ENCODE data around the gene LBP. TPM values are rescaled to one million over a fixed set of nuclear protein-coding genes. Genes with fewer than 3 reads are reported as not detected.

LBP gene
- total RNA-seq, 1 donor from 2014 or later = not detected

DNA sequence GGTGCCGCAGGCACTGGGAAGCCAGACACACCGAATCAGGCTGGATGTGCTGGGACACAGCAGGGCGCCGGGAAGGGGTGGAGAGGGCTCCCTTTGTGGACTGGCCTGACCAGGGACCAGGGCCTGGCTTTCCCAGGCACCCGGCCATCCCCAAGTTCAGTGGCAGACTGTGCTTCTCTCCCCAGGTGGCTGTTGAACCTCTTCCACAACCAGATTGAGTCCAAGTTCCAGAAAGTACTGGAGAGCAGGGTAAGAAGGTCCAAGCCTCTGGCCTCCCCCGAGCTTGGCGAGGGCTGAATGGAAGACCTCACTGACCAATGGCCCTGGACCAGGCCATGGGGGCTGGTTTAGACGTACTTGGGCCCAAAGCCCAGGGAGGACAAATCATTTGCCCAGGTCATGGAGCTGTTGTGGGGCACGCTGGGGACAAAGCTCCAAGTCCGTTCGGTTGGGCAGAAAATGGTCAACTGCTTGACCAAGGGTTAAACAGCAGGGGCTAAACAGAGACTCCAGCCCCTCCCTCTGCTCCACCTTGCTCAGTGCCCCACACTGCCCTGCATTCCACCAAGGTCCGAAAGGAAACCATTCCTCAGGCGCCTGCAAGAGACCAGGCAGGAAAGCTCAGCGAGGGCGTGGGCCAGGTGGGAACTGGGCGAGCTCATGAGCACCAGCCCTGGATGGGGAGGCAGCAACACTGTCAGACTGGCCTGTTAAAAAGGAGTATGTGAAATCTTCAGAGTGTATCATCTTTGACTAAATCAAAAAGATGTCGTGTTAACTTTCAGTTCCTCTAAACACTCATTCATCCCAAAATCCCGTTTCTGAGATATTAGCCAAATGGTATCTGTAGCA is 9.1 kb downstream of the LBP start:
- Mint-ChIP-seq H3K4me1 (no peaks in the 10 kb centered on the region), H3K27ac (no peak overlapping the region), H3K4me3 (no peak overlapping the region), H3K9me3 (no peaks in the 10 kb centered on the region), H3K36me3 (ENCODE audit: low read depth) (no peaks in the 10 kb centered on the region), H3K27me3 (no peaks in the 10 kb centered on the region)
- intact Hi-C loops (cut with micrococcal nuclease) = loop anchor here (1.0 kb wide), 1 partner anchor 298 kb away; no protein-coding TSS in a partner anchor
- POLR2A ChIA-PET = no interaction called here
- ATAC-seq (ENCODE audit: low read depth) (no peak), DNase-seq (no peak)
- TF ChIP-seq, protein P1, sequence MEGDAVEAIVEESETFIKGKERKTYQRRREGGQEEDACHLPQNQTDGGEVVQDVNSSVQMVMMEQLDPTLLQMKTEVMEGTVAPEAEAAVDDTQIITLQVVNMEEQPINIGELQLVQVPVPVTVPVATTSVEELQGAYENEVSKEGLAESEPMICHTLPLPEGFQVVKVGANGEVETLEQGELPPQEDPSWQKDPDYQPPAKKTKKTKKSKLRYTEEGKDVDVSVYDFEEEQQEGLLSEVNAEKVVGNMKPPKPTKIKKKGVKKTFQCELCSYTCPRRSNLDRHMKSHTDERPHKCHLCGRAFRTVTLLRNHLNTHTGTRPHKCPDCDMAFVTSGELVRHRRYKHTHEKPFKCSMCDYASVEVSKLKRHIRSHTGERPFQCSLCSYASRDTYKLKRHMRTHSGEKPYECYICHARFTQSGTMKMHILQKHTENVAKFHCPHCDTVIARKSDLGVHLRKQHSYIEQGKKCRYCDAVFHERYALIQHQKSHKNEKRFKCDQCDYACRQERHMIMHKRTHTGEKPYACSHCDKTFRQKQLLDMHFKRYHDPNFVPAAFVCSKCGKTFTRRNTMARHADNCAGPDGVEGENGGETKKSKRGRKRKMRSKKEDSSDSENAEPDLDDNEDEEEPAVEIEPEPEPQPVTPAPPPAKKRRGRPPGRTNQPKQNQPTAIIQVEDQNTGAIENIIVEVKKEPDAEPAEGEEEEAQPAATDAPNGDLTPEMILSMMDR (IDR thresholded peaks at IDR 0.05) = no peak
- CTCF ChIA-PET = no interaction called here

DNA sequence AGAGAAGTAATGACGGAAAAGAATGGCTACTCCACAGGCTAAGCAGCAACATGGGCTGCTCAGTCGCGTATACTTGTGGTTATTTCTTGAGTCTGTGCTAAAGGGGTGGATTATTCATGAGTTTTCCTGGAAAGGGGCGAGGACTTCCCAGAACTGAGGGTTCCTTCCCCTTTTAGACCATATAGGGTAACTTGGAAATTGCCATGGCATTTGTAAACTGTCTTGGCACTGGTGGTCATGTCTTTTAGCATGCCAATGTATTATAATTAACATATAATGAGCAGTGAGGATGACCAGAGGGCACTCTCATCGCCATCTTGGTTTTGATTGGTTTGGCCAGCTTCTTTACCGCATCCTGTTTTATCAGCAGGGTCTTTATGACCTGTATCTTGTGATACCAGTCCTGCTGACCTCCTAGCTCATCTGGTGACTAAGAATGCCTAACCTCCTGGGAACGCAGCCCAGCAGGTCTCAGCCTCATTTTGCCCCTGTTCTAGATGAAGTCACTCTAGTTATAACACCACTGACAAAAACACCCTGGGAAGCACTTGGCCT is 11.4 kb downstream of the LBP start:
- TF ChIP-seq, protein P1 (IDR thresholded peaks at IDR 0.05) = no peak
- ChIA-PET POLR2A (no interaction called here), CTCF (no interaction called here)
- intact Hi-C loops (cut with micrococcal nuclease) = no loop called here
- ATAC-seq (ENCODE audit: low read depth) (no peak), DNase-seq (no peak)
- H3K36me3 Mint-ChIP-seq (ENCODE audit: low read depth) = no peaks in the 10 kb centered on the region
- H3K9me3 Mint-ChIP-seq = no peaks in the 10 kb centered on the region
- H3K4me3 Mint-ChIP-seq = no peak overlapping the region
- H3K27ac Mint-ChIP-seq = no peak overlapping the region
- H3K27me3 Mint-ChIP-seq = no peaks in the 10 kb centered on the region
- H3K4me1 Mint-ChIP-seq = no peaks in the 10 kb centered on the region

DNA sequence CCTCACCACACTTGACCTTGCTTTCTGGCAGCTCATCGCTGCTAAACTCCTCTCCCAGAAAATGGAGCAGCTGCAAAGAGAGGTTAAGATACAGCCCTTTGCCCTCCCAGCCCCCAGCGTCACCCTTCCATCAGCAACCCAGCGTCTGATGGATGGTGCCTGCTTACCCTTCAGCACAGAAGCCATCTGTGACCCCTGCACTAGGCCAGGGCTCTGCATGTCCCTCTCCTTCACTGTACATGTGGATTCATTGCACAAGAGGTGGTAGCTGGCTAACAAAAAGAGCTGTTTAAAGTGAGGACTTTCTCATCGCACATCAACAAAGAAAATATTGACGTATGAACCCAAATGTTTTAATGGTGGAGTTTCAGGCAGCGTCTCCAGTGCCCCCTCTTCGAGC is 12.3 kb downstream of the LBP start:
- no peak overlapping the region for H3K27ac Mint-ChIP-seq
- no peak overlapping the region for H3K4me3 Mint-ChIP-seq
- ATAC-seq (ENCODE audit: low read depth) = no peak
- H3K9me3 Mint-ChIP-seq = no peaks in the 10 kb centered on the region
- TF ChIP-seq, protein P1 (IDR thresholded peaks at IDR 0.05) = no peak
- DNase-seq = no peak
- H3K4me1 Mint-ChIP-seq = no peaks in the 10 kb centered on the region
- CTCF ChIA-PET = interaction anchor here (1.1 kb wide), 1 partner anchor 43 kb away, joined by 4 read pairs; no protein-coding TSS in a partner anchor
- no peaks in the 10 kb centered on the region for H3K27me3 Mint-ChIP-seq
- intact Hi-C loops (cut with micrococcal nuclease) = no loop called here
- POLR2A ChIA-PET = no interaction called here
- no peaks in the 10 kb centered on the region for H3K36me3 Mint-ChIP-seq (ENCODE audit: low read depth)

DNA sequence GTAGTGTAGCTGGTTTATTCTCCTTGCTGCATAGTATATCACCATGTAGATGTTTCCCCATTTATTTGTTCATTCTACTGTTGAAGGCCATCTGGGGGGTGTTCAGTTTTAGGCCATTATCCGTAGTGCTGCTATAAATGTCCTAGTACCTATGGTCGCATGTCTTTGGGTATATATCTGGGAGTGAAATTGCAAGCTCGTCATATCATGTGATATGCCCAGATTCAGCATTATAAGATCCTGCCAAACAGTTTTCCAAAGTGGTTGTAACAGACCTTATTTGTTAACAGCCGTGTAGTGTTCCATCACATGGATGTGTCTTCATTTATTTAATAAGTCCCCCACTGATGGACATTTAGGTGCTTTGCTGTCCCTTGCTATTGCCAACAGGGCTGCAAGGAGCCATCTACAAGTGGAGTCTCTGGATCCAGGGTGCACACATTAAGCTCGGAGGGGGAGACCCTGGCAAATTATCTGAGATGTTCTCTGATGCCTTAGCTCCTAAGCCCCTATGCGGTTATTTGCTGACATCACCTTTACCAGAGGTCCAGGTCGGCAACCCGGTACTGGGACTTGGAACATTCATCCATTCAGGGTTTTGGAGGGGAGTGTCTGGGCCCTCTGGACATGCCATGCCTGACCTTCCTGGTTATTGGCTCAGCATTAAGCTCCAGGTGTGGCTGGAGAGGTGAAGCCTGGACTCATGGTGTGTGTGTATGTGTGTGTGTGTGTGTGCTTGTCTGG is 16.9 kb downstream of the LBP start:
- intact Hi-C loops (cut with micrococcal nuclease) = no loop called here
- H3K4me3 Mint-ChIP-seq = no peak overlapping the region

More for the DNA sequence above, 16.9 kb downstream of the LBP start:
- CTCF ChIA-PET = no interaction called here
- Mint-ChIP-seq H3K27me3 (peaks cover 5% of the 10 kb centered on the region), H3K4me1 (no peaks in the 10 kb centered on the region), H3K36me3 (ENCODE audit: low read depth) (no peaks in the 10 kb centered on the region), H3K27ac (no peak overlapping the region), H3K9me3 (no peaks in the 10 kb centered on the region)
- POLR2A ChIA-PET = no interaction called here
- ATAC-seq (ENCODE audit: low read depth) (no peak), DNase-seq (no peak)
- TF ChIP-seq, protein P1 (IDR thresholded peaks at IDR 0.05) = no peak

Data from activated B cell treated with CpG ODN at 0.5 μM for 24 hours (primary cell).